Endodermal cell (in vitro differentiated cells): ENCODE results near the gene AKR1B1. TPM values are rescaled to one million over a fixed set of nuclear protein-coding genes. Genes with fewer than 3 reads are reported as not detected.
A peak's percentile ranks its signal among the peaks of the same experiment; 100 is the strongest.

ENCODE experiments used
- DNase-seq: peaks from one replicate; pipeline ENCODE4 v3.0.0-alpha.2; 2017
- H3K27ac ChIP-seq: 2 replicates; pipeline ENCODE4 v1.5.1; 2013; ENCODE audit warnings: mild to moderate bottlenecking, low read depth, low read length, moderate library complexity
- H3K27me3 ChIP-seq: 2 replicates; pipeline ENCODE4 v1.6.1; 2013; ENCODE audit warnings: mild to moderate bottlenecking, low read length, moderate library complexity; ENCODE audit not compliant: insufficient read depth, control insufficient read depth, poor library complexity, severe bottlenecking
- H3K36me3 ChIP-seq: 2 replicates; pipeline ENCODE4 v1.7.0; 2013; ENCODE audit warnings: mild to moderate bottlenecking, low read length, moderate library complexity; ENCODE audit not compliant: control insufficient read depth, insufficient read depth
- H3K4me1 ChIP-seq: one replicate; pipeline ENCODE4 v1.7.0; 2013; ENCODE audit warnings: low read length; ENCODE audit not compliant: control insufficient read depth, insufficient read depth
- H3K4me3 ChIP-seq: 2 replicates; pipeline ENCODE4 v1.5.1; 2013; ENCODE audit warnings: mild to moderate bottlenecking, low read length, moderate library complexity
- H3K9ac ChIP-seq: 2 replicates; pipeline ENCODE4 v1.6.1; 2013; ENCODE audit warnings: mild to moderate bottlenecking, low read length, moderate library complexity; ENCODE audit not compliant: poor library complexity, severe bottlenecking; ENCODE audit errors: extremely low read depth
- H3K9me3 ChIP-seq: 2 replicates; pipeline ENCODE4 v1.6.1; 2013; ENCODE audit warnings: mild to moderate bottlenecking, low read length, moderate library complexity; ENCODE audit not compliant: control insufficient read depth
- H3K27ac Mint-ChIP-seq: 2 replicates; pipeline ENCODE4 v1.8.0; 2020; ENCODE audit warnings: mixed read lengths
- H3K27me3 Mint-ChIP-seq: 2 replicates; pipeline ENCODE4 v1.8.0; 2021; ENCODE audit warnings: mild to moderate bottlenecking, mixed read lengths; ENCODE audit not compliant: insufficient read depth
- H3K36me3 Mint-ChIP-seq: 2 replicates; pipeline ENCODE4 v1.8.0; 2020; ENCODE audit warnings: low read depth, mixed read lengths
- H3K4me1 Mint-ChIP-seq: 2 replicates; pipeline ENCODE4 v1.8.0; 2020; ENCODE audit warnings: mixed read lengths
- H3K4me3 Mint-ChIP-seq: 2 replicates; pipeline ENCODE4 v1.8.0; 2020; ENCODE audit warnings: mild to moderate bottlenecking, moderate library complexity, mixed read lengths
- H3K9me3 Mint-ChIP-seq: 2 replicates; pipeline ENCODE4 v1.8.0; 2020; ENCODE audit warnings: mild to moderate bottlenecking, mixed read lengths
- WGBS, 2 experiments: methylation state at CpG; one replicate each; pipeline versions ENCODE4 v1.1.5 to v1.1.7; 2013; ENCODE audit warnings: missing lambda C conversion rate in 2 of 2, mixed read lengths in 1 of 2; ENCODE audit not compliant: insufficient coverage in 1 of 2, insufficient read length in 1 of 2; 5-methylcytosine and 5-hydroxymethylcytosine counted together
- total RNA-seq, 2 donors: library from RNA; stranded (reverse); fragmentation: NEBNext Ultra II Directional in 1 of 2; extraction: Animal tissue kit (Norgen Biotek cat#: 25700) in 1 of 2; gene quantifications; 2 replicates in 1 of 2; 3 replicates in 1 of 2; pipeline ENCODE4 v1.2.1, GENCODE V29; 2021
- TF ChIP-seq, protein P1 (sequence below): fragments of 200-600 bp; sonication (generic); conservative IDR thresholded peaks from 2 replicates; pipeline ENCODE4 v1.5.0; 2021; ENCODE audit warnings: antibody characterized with exemption, mild to moderate bottlenecking

AKR1B1 gene
- total RNA-seq, 2 donors from 2014 or later = 152 to 216 TPM

DNA sequence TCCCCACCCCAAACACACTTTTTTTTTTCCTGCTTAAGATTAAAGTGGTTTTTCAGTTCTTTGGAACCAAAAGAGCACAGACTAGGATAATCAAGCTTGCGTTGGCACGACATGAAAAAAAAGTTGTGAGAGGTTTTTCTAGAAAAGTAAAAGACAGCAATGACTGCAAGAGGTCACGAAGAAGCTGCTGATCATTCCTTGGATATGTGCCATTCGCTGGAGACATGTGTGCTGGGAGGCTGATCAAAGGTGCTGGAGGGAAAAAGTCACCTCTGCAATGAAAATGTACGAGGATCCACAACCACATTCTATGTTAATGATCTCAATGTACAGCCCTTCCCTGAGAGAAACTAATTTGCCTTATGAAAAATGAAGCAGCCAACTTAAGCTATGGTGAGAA is 5.4 kb downstream of the AKR1B1 start:
- Histone ChIP-seq H3K27ac (no peak overlapping the region), H3K4me3 (no peak overlapping the region), H3K4me1 (peaks cover 9% of the 10 kb centered on the region), H3K9me3 (no peaks in the 10 kb centered on the region), H3K27me3 (no peaks in the 10 kb centered on the region), H3K36me3 (peaks cover 77% of the 10 kb centered on the region), H3K9ac (no peak overlapping the region)
- TF ChIP-seq, protein P1, sequence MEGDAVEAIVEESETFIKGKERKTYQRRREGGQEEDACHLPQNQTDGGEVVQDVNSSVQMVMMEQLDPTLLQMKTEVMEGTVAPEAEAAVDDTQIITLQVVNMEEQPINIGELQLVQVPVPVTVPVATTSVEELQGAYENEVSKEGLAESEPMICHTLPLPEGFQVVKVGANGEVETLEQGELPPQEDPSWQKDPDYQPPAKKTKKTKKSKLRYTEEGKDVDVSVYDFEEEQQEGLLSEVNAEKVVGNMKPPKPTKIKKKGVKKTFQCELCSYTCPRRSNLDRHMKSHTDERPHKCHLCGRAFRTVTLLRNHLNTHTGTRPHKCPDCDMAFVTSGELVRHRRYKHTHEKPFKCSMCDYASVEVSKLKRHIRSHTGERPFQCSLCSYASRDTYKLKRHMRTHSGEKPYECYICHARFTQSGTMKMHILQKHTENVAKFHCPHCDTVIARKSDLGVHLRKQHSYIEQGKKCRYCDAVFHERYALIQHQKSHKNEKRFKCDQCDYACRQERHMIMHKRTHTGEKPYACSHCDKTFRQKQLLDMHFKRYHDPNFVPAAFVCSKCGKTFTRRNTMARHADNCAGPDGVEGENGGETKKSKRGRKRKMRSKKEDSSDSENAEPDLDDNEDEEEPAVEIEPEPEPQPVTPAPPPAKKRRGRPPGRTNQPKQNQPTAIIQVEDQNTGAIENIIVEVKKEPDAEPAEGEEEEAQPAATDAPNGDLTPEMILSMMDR = no peak
- H3K4me1 Mint-ChIP-seq = peaks cover 39% of the 10 kb centered on the region
- no peaks in the 10 kb centered on the region for H3K27me3 Mint-ChIP-seq
- DNase-seq = no peak
- H3K27ac Mint-ChIP-seq = no peak overlapping the region
- peaks cover 64% of the 10 kb centered on the region for H3K36me3 Mint-ChIP-seq
- H3K4me3 Mint-ChIP-seq = no peak overlapping the region
- WGBS, 2 experiments = 95 to 100% methylated on average over 3 to 5 of the region's 5 CpGs
- no peaks in the 10 kb centered on the region for H3K9me3 Mint-ChIP-seq

DNA sequence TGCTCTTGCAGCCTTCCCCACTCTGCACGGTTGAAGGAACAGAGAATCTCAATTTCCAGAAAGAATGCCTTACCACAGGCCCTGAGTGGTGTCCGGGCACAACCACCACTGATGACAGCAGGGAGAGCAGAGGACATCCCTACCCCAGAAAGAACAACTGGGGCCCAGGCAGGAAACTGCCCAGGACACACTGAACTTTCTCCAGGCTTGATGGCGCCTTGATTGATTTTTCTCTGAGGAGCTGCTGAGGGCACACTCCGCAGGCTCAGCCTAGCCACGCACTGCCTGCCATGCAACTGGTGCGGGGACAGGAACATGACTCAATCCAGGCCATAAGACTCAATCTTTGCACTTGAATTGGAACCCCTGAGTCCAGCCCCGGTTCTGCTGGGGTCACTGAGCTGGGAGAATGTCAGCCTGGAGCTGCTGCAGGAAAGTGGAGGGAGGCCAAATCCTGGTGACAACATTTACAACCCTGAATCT is 5.9 kb downstream of the AKR1B1 start:
- 91 to 93% methylated on average over 3 to 7 of the region's 7 CpGs for WGBS, 2 experiments

DNA sequence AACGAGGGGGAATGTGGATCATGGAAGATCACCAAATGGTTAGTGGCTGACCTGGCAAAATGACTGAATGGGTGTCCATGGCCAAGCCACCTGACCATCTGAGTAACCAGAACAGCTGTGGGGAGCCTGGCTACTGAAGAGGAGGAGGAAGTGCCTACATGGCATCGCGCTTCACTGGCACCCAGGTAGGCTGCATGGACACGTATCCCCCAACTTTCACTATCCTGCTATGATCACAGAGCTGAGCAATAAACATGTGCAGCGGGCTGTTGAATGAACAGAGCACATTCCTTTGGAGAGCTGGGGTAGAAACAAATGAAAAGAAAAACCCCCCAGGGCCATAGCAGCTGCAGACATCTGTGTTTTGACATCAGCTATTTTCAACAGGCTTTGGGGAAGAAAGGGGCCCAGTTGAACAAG is 6.5 kb downstream of the AKR1B1 start:
- H3K4me3 ChIP-seq = no peak overlapping the region
- DNase-seq = no peak
- H3K4me1 ChIP-seq = peaks cover 9% of the 10 kb centered on the region
- Mint-ChIP-seq H3K27me3 (no peaks in the 10 kb centered on the region), H3K36me3 (peaks cover 73% of the 10 kb centered on the region), H3K27ac (peak overlapping the region; percentile 3), H3K9me3 (no peaks in the 10 kb centered on the region), H3K4me3 (no peak overlapping the region), H3K4me1 (peaks cover 30% of the 10 kb centered on the region)
- H3K27ac ChIP-seq = no peak overlapping the region
- H3K9me3 ChIP-seq = no peaks in the 10 kb centered on the region
- TF ChIP-seq, protein P1 = no peak
- WGBS, 2 experiments = 83 to 98% methylated on average over 1 to 5 of the region's 5 CpGs
- no peaks in the 10 kb centered on the region for H3K27me3 ChIP-seq
- H3K36me3 ChIP-seq = peaks cover 87% of the 10 kb centered on the region
- H3K9ac ChIP-seq = no peak overlapping the region

More for the DNA sequence above, 5.9 kb downstream of the AKR1B1 start:
- H3K4me3 Mint-ChIP-seq = no peak overlapping the region
- no peak for DNase-seq
- Histone ChIP-seq H3K27me3 (no peaks in the 10 kb centered on the region), H3K4me3 (no peak overlapping the region), H3K4me1 (peaks cover 9% of the 10 kb centered on the region), H3K9ac (no peak overlapping the region), H3K27ac (no peak overlapping the region), H3K36me3 (peaks cover 82% of the 10 kb centered on the region), H3K9me3 (no peaks in the 10 kb centered on the region)
- TF ChIP-seq, protein P1 = no peak
- H3K9me3 Mint-ChIP-seq = no peaks in the 10 kb centered on the region
- peaks cover 36% of the 10 kb centered on the region for H3K4me1 Mint-ChIP-seq
- H3K27me3 Mint-ChIP-seq = no peaks in the 10 kb centered on the region
- H3K36me3 Mint-ChIP-seq = peaks cover 68% of the 10 kb centered on the region
- H3K27ac Mint-ChIP-seq = no peak overlapping the region
